H9 (cell line): Measurements from ENCODE around the gene PAFAH1B1. TPM values are rescaled to one million over a fixed set of nuclear protein-coding genes. Genes with fewer than 3 reads are reported as not detected.
A peak's percentile ranks its signal among the peaks of the same experiment; 100 is the strongest.

ENCODE experiments used
- DNase-seq: peaks from one replicate; pipeline ENCODE4 v3.0.0-alpha.2; 2017
- H2AFZ ChIP-seq: one replicate; pipeline ENCODE4 v1.6.1; 2013; ENCODE audit warnings: mild to moderate bottlenecking, low read length, control low read depth, moderate library complexity
- H2AK5ac ChIP-seq: 2 replicates; pipeline ENCODE4 v1.6.1; 2013; ENCODE audit warnings: low read length, control low read depth, mixed read lengths; ENCODE audit not compliant: insufficient read length
- H2BK120ac ChIP-seq: one replicate; pipeline ENCODE4 v1.6.1; 2013; ENCODE audit warnings: low read depth, mild to moderate bottlenecking, low read length, control low read depth, inconsistent platforms; ENCODE audit not compliant: poor library complexity, severe bottlenecking
- H2BK12ac ChIP-seq: 2 replicates; pipeline ENCODE4 v1.6.1; 2013; ENCODE audit warnings: low read length, control low read depth, mixed read lengths, low read depth; ENCODE audit not compliant: insufficient read length
- H2BK15ac ChIP-seq: 2 replicates; pipeline ENCODE4 v1.6.1; 2013; ENCODE audit warnings: low read depth, low read length, control low read depth
- H2BK20ac ChIP-seq: one replicate; pipeline ENCODE4 v1.6.1; 2013; ENCODE audit warnings: low read depth, mild to moderate bottlenecking, low read length, control low read depth, inconsistent platforms; ENCODE audit not compliant: poor library complexity, severe bottlenecking
- H2BK5ac ChIP-seq: 2 replicates; pipeline ENCODE4 v1.6.1; 2013; ENCODE audit warnings: low read length, control low read depth, mixed read lengths; ENCODE audit not compliant: insufficient read length
- H3K14ac ChIP-seq: 2 replicates; pipeline ENCODE4 v1.6.1; 2013; ENCODE audit warnings: low read length, control low read depth; ENCODE audit not compliant: insufficient read depth
- H3K18ac ChIP-seq: 2 replicates; pipeline ENCODE4 v1.6.1; 2013; ENCODE audit warnings: low read depth, mild to moderate bottlenecking, mixed read lengths, low read length, control low read depth; ENCODE audit not compliant: insufficient read length
- H3K23ac ChIP-seq: 2 replicates; pipeline ENCODE4 v1.6.1; 2013; ENCODE audit warnings: low read length, control low read depth, mixed read lengths, low read depth; ENCODE audit not compliant: insufficient read length
- H3K23me2 ChIP-seq: 2 replicates; pipeline ENCODE4 v1.6.1; 2013; ENCODE audit warnings: low read depth, mild to moderate bottlenecking, mixed read lengths, low read length, control low read depth; ENCODE audit not compliant: insufficient read length, poor library complexity, severe bottlenecking
- H3K27ac ChIP-seq: 2 replicates; pipeline ENCODE4 v1.5.1; 2013; ENCODE audit warnings: low read length, control low read depth, mixed read lengths, low read depth; ENCODE audit not compliant: insufficient read length
- H3K27me3 ChIP-seq: 2 replicates; pipeline ENCODE4 v1.6.1; 2013; ENCODE audit warnings: low read length, control low read depth, inconsistent platforms; ENCODE audit not compliant: insufficient read depth
- H3K4ac ChIP-seq: 2 replicates; pipeline ENCODE4 v1.6.1; 2013; ENCODE audit warnings: low read depth, mild to moderate bottlenecking, control low read depth, inconsistent platforms, low read length, moderate library complexity
- H3K4me1 ChIP-seq: 2 replicates; pipeline ENCODE4 v1.6.1; 2013; ENCODE audit warnings: low read length, control low read depth, inconsistent platforms; ENCODE audit not compliant: insufficient read depth
- H3K4me2 ChIP-seq: 2 replicates; pipeline ENCODE4 v1.6.1; 2013; ENCODE audit warnings: low read length, control low read depth, mixed read lengths; ENCODE audit not compliant: insufficient read length, insufficient read depth
- H3K56ac ChIP-seq: 2 replicates; pipeline ENCODE4 v1.6.1; 2013; ENCODE audit warnings: low read depth, mild to moderate bottlenecking, mixed read lengths, low read length, control low read depth; ENCODE audit not compliant: insufficient read length
- H3K79me1 ChIP-seq: 2 replicates; pipeline ENCODE4 v1.6.1; 2013; ENCODE audit warnings: low read depth, mild to moderate bottlenecking, moderate library complexity, low read length, control low read depth, inconsistent platforms; ENCODE audit not compliant: insufficient read depth, poor library complexity, severe bottlenecking
- H3K79me2 ChIP-seq: 2 replicates; pipeline ENCODE4 v1.6.1; 2013; ENCODE audit warnings: low read length, control low read depth, inconsistent platforms; ENCODE audit not compliant: insufficient read depth
- H3K9ac ChIP-seq: 2 replicates; pipeline ENCODE4 v1.6.1; 2013; ENCODE audit warnings: low read length, control low read depth, mixed read lengths; ENCODE audit not compliant: insufficient read length; ENCODE audit errors: extremely low read depth
- H3K9me3 ChIP-seq: one replicate; pipeline ENCODE4 v1.6.1; 2013; ENCODE audit warnings: low read depth, low read length, inconsistent platforms; ENCODE audit not compliant: control insufficient read depth
- H3T11ph ChIP-seq: one replicate; pipeline ENCODE4 v1.6.1; 2013; ENCODE audit warnings: mild to moderate bottlenecking, low read length, control low read depth, inconsistent platforms
- H4K20me1 ChIP-seq: one replicate; pipeline ENCODE4 v1.6.1; 2013; ENCODE audit not compliant: control insufficient read depth, insufficient read length, insufficient read depth
- H4K5ac ChIP-seq: 2 replicates; pipeline ENCODE4 v1.6.1; 2013; ENCODE audit warnings: low read depth, mild to moderate bottlenecking, mixed read lengths, low read length, control low read depth; ENCODE audit not compliant: insufficient read length
- H4K8ac ChIP-seq: replicated peaks from 2 replicates; pipeline ENCODE4 v1.6.1; 2013; ENCODE audit warnings: low read length, control low read depth, mixed read lengths, low read depth; ENCODE audit not compliant: insufficient read length
- H4K91ac ChIP-seq: 2 replicates; pipeline ENCODE4 v1.6.1; 2013; ENCODE audit warnings: low read depth, mild to moderate bottlenecking, moderate library complexity, mixed read lengths, low read length, control low read depth; ENCODE audit not compliant: insufficient read length
- H3K27ac Mint-ChIP-seq, 3 experiments: 2 replicates in 2 of 3; 3 replicates in 1 of 3; pipeline ENCODE4 v1.8.0; 2020 to 2021; ENCODE audit warnings: mixed read lengths in 3 of 3, mild to moderate bottlenecking in 1 of 3, moderate library complexity in 1 of 3
- H3K27me3 Mint-ChIP-seq: 2 replicates; pipeline ENCODE4 v1.8.0; 2021; ENCODE audit warnings: low read depth, mild to moderate bottlenecking, moderate library complexity, mixed read lengths
- H3K36me3 Mint-ChIP-seq, 3 experiments: 2 replicates in 2 of 3; 3 replicates in 1 of 3; pipeline ENCODE4 v1.8.0; 2020 to 2021; ENCODE audit warnings: low read depth in 3 of 3, mixed read lengths in 3 of 3; ENCODE audit not compliant: insufficient read depth in 1 of 3
- H3K4me1 Mint-ChIP-seq, 2 experiments: 2 replicates each; pipeline ENCODE4 v1.8.0; 2020; ENCODE audit warnings: mixed read lengths in 2 of 2
- H3K4me3 Mint-ChIP-seq, 2 experiments: 2 replicates in 1 of 2; 3 replicates in 1 of 2; pipeline ENCODE4 v1.8.0; 2020 to 2021; ENCODE audit warnings: mild to moderate bottlenecking in 2 of 2, mixed read lengths in 2 of 2, moderate library complexity in 1 of 2
- H3K9me3 Mint-ChIP-seq, 2 experiments: 2 replicates in 1 of 2; 3 replicates in 1 of 2; pipeline ENCODE4 v1.8.0; 2020; ENCODE audit warnings: mild to moderate bottlenecking in 2 of 2, mixed read lengths in 2 of 2, moderate library complexity in 1 of 2
- CTCF ChIP-seq: fragments of 200-600 bp; sonication (generic); conservative IDR thresholded peaks from 3 replicates; pipeline ENCODE4 v1.8.0; 2021; ENCODE audit warnings: antibody characterized with exemption, mild to moderate bottlenecking
- WGBS: extraction: QIAGEN DNeasy Blood & Tissue Kit; methylation state at CpG from one replicate; pipeline ENCODE4 v1.1.7; 2013; ENCODE audit warnings: missing lambda C conversion rate, low lambda C conversion rate, mixed read lengths; ENCODE audit not compliant: insufficient read length; ENCODE audit errors: extremely low coverage; 5-methylcytosine and 5-hydroxymethylcytosine counted together
- total RNA-seq: library from RNA; stranded (reverse); gene quantifications from 2 replicates; pipeline ENCODE4 v1.2.1, GENCODE V29; 2021

PAFAH1B1 gene
- total RNA-seq, 1 experiment from 2014 or later: 134 TPM

GRCh38 chr17:2700491-2701141 lies 107.2 kb downstream of the PAFAH1B1 start:
- Mint-ChIP-seq H3K9me3 (no peaks in the 10 kb centered on the region), H3K27me3 (no peaks in the 10 kb centered on the region), H3K4me3 (no peak overlapping the region), H3K4me1 (peaks cover 11 to 12% of the 10 kb centered on the region in 2 experiments), H3K36me3 (peaks cover 8 to 61% (median 32%) of the 10 kb centered on the region in 3 experiments; a peak in 6 of 7 replicates), H3K27ac (no peak overlapping the region)
- Histone ChIP-seq H3K9ac (no peak overlapping the region), H3K4me2 (no peak overlapping the region), H3K27ac (no peak overlapping the region), H2BK15ac (no peak overlapping the region), H3T11ph (no peak overlapping the region), H3K4ac (no peak overlapping the region), H3K79me2 (no peaks in the 10 kb centered on the region; the same call in 1 of the 2 replicates), H2AK5ac (no peak overlapping the region), H2BK120ac (no peak overlapping the region), H4K91ac (no peak overlapping the region), H3K56ac (no peak overlapping the region), H2AFZ (no peak overlapping the region), H3K9me3 (no peaks in the 10 kb centered on the region), H3K4me1 (no peaks in the 10 kb centered on the region; the same call in 1 of the 2 replicates), H4K20me1 (no peaks in the 10 kb centered on the region), H4K5ac (no peak overlapping the region), H2BK20ac (no peak overlapping the region), H2BK12ac (no peak overlapping the region), H3K23me2 (no peaks in the 10 kb centered on the region), H3K23ac (no peak overlapping the region), H3K27me3 (no peaks in the 10 kb centered on the region), H3K14ac (no peak overlapping the region; the same call in 1 of the 2 replicates), H3K79me1 (no peaks in the 10 kb centered on the region), H3K18ac (no peak overlapping the region), H2BK5ac (no peak overlapping the region), H4K8ac (no peak overlapping the region)
- no peak for TF ChIP-seq CTCF
- no CpG with 5 or more reads among the region's 27 CpGs for WGBS
- peak; percentile 26 for DNase-seq
